Measurements from ENCODE around the gene NAA25.
A peak's percentile ranks its signal among the peaks of the same experiment; 100 is the strongest.
"Not testable (repeated sequence)": the region's sequence is repeated elsewhere in the genome, so short reads cannot be mapped to it uniquely, and the experiment has no call there.

Gene NAA25

GRCh38 chr12:112007945-112008344, 100.6 kb downstream of the NAA25 start:
- DNase-seq = no peak

GRCh38 chr12:112005419-112006395, 102.9 kb downstream of the NAA25 start:
- peak; percentile 32 for DNase-seq

GRCh38 chr12:112004041-112004440, 104.5 kb downstream of the NAA25 start:
- no peak for DNase-seq

GRCh38 chr12:112001576-112001975, 107.0 kb downstream of the NAA25 start:
- peak; percentile 38 for DNase-seq

- no peak for DNase-seq
Measured at GRCh38 chr12:112000820-112001219, 107.8 kb downstream of the NAA25 start.

GRCh38 chr12:111999129-111999528, 109.5 kb downstream of the NAA25 start:
- not testable (repeated sequence) for DNase-seq

- DNase-seq = no peak
Measured at GRCh38 chr12:111998015-111998414, 110.6 kb downstream of the NAA25 start.

GRCh38 chr12:111997300-111997699, 111.3 kb downstream of the NAA25 start:
- no peak for DNase-seq

- DNase-seq = no peak
Measured at GRCh38 chr12:111995782-111996480, 112.7 kb downstream of the NAA25 start.

GRCh38 chr12:111994211-111995111, 114.1 kb downstream of the NAA25 start:
- not testable (repeated sequence) for DNase-seq

- no peak for DNase-seq
Measured at GRCh38 chr12:111993292-111994150, 115.1 kb downstream of the NAA25 start.

GRCh38 chr12:111992464-111992863, 116.1 kb downstream of the NAA25 start:
- no peak for DNase-seq

GRCh38 chr12:111991946-111992345, 116.6 kb downstream of the NAA25 start:
- no peak for DNase-seq

GRCh38 chr12:111991535-111991934, 117.0 kb downstream of the NAA25 start:
- no peak for DNase-seq

- no peak for DNase-seq
Measured at GRCh38 chr12:111984820-111985219, 123.8 kb downstream of the NAA25 start.

GRCh38 chr12:111981987-111982386, 126.6 kb downstream of the NAA25 start:
- peak; percentile 30 for DNase-seq

GRCh38 chr12:111980598-111980997, 128.0 kb downstream of the NAA25 start:
- DNase-seq = no peak

- no peak for DNase-seq
Measured at GRCh38 chr12:111978545-111978944, 130.0 kb downstream of the NAA25 start.

GRCh38 chr12:111976860-111977259, 131.7 kb downstream of the NAA25 start:
- no peak for DNase-seq
